Globus pallidus (tissue), 1 donor: Measurements from ENCODE around the gene VAT1L.

ENCODE experiments used
- DNase-seq: peaks from one replicate; pipeline ENCODE4 v3.0.0-alpha.2; 2015; ENCODE audit warnings: low spot score

The VAT1L gene

GRCh38 chr16:77782694-77783093 is 5.7 kb upstream of the VAT1L start:
- DNase-seq: no peak

GRCh38 chr16:77784441-77785372 is 3.7 kb upstream of the VAT1L start:
- no peak for DNase-seq

- no peak for DNase-seq
These were observed 3.0 kb upstream of the VAT1L start for GRCh38 chr16:77785373-77785764.

GRCh38 chr16:77786186-77786847 is 2.0 kb upstream of the VAT1L start:
- DNase-seq: no peak

GRCh38 chr16:77787452-77787851 is 912 bp upstream of the VAT1L start:
- no peak for DNase-seq

- DNase-seq: no peak
These were observed 983 bp downstream of the VAT1L start for GRCh38 chr16:77789085-77790008.

GRCh38 chr16:77790009-77790372 is 1.6 kb downstream of the VAT1L start:
- DNase-seq: no peak

GRCh38 chr16:77790912-77791311 is 2.5 kb downstream of the VAT1L start:
- DNase-seq: no peak

- no peak for DNase-seq
These were observed 5.1 kb downstream of the VAT1L start for GRCh38 chr16:77793417-77793816.

GRCh38 chr16:77794586-77794985 is 6.2 kb downstream of the VAT1L start:
- no peak for DNase-seq

- no peak for DNase-seq
These were observed 13.5 kb downstream of the VAT1L start for GRCh38 chr16:77801817-77802216.

GRCh38 chr16:77805398-77805797 is 17.0 kb downstream of the VAT1L start:
- DNase-seq: no peak

- DNase-seq: no peak
These were observed 18.7 kb downstream of the VAT1L start for GRCh38 chr16:77807021-77807420.

GRCh38 chr16:77812856-77813500 is 24.6 kb downstream of the VAT1L start:
- DNase-seq: no peak

- no peak for DNase-seq
These were observed 27.9 kb downstream of the VAT1L start for GRCh38 chr16:77816293-77816692.

- no peak for DNase-seq
These were observed 32.0 kb downstream of the VAT1L start for GRCh38 chr16:77820340-77820739.

GRCh38 chr16:77822661-77823060 is 34.3 kb downstream of the VAT1L start:
- no peak for DNase-seq

GRCh38 chr16:77823067-77823466 is 34.7 kb downstream of the VAT1L start:
- DNase-seq: no peak

GRCh38 chr16:77825196-77825595 is 36.8 kb downstream of the VAT1L start:
- no peak for DNase-seq

GRCh38 chr16:77827032-77827431 is 38.7 kb downstream of the VAT1L start:
- no peak for DNase-seq

GRCh38 chr16:77833921-77834634 is 45.7 kb downstream of the VAT1L start:
- DNase-seq: no peak
